Epithelial cell of prostate (primary cell): ENCODE data around the gene CTSC.
"Not testable (repeated sequence)": the region's sequence is repeated elsewhere in the genome, so short reads cannot be mapped to it uniquely, and the experiment has no call there.

Experiments used
- DNase-seq: peaks from one replicate; pipeline ENCODE4 v3.0.0-alpha.2; 2011; ENCODE audit warnings: low read depth, low spot score
- H3K27ac ChIP-seq: fragments of 450-650 bp; 2 replicates; pipeline ENCODE4 v1.5.1; 2017; ENCODE audit warnings: mild to moderate bottlenecking

The CTSC gene

GRCh38 chr11:88292171-88292843, 45.2 kb downstream of the CTSC start:
- peak overlapping the region; percentile 3 for H3K27ac ChIP-seq
- no peak for DNase-seq

GRCh38 chr11:88288560-88288959, 49.0 kb downstream of the CTSC start:
- H3K27ac ChIP-seq = no peak overlapping the region
- no peak for DNase-seq

- no peak for DNase-seq
- no peak overlapping the region for H3K27ac ChIP-seq
Observed at GRCh38 chr11:88284336-88285050, 53.0 kb downstream of the CTSC start.

GRCh38 chr11:88282747-88283515, 54.6 kb downstream of the CTSC start:
- H3K27ac ChIP-seq = no peak overlapping the region
- DNase-seq = no peak

GRCh38 chr11:88281317-88281712, 56.2 kb downstream of the CTSC start:
- DNase-seq = no peak
- no peak overlapping the region for H3K27ac ChIP-seq

GRCh38 chr11:88280673-88281316, 56.7 kb downstream of the CTSC start:
- DNase-seq = no peak
- H3K27ac ChIP-seq = no peak overlapping the region

GRCh38 chr11:88277349-88277915, 60.1 kb downstream of the CTSC start:
- no peak for DNase-seq
- H3K27ac ChIP-seq = no peak overlapping the region

- H3K27ac ChIP-seq = no peak overlapping the region
- no peak for DNase-seq
Observed at GRCh38 chr11:88275636-88276035, 61.9 kb downstream of the CTSC start.

- no peak overlapping the region for H3K27ac ChIP-seq
- no peak for DNase-seq
Observed at GRCh38 chr11:88266919-88267318, 70.6 kb downstream of the CTSC start.

- DNase-seq = no peak
- H3K27ac ChIP-seq = no peak overlapping the region
Observed at GRCh38 chr11:88266157-88266556, 71.4 kb downstream of the CTSC start.

- no peak for DNase-seq
- H3K27ac ChIP-seq = no peak overlapping the region
Observed at GRCh38 chr11:88259431-88259830, 78.1 kb downstream of the CTSC start.

- no peak overlapping the region for H3K27ac ChIP-seq
- DNase-seq = no peak
Observed at GRCh38 chr11:88252208-88252607, 85.3 kb downstream of the CTSC start.

- no peak for DNase-seq
- H3K27ac ChIP-seq = no peak overlapping the region
Observed at GRCh38 chr11:88250566-88251242, 86.8 kb downstream of the CTSC start.

GRCh38 chr11:88249706-88250105, 87.8 kb downstream of the CTSC start:
- H3K27ac ChIP-seq = no peak overlapping the region
- DNase-seq = no peak

GRCh38 chr11:88246696-88247095, 90.8 kb downstream of the CTSC start:
- peak; percentile 73 for DNase-seq
- peak overlapping the region; percentile 43 for H3K27ac ChIP-seq

- H3K27ac ChIP-seq, DNase-seq: not testable (repeated sequence)
Observed at GRCh38 chr11:88245576-88245975, 92.0 kb downstream of the CTSC start.
